Measurements from ENCODE around the gene SLC2A10.

DNA sequence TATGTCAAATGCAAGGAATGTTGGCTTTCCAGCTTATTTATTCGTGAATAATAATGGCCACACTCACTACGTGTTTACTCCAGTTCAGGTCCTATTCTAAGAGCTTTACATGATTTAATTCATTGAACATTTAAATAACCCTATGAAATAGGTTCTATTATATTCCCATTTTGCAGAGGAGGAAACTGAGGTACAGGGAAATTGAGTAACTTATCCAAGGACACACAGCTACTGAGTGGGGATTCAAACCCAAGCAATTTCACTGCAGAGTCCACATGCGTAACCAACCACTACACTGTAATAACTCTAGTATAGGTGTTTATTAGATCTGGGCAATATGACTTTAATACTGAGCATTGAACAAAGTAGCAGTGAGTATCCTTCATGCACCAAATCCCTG is 45.9 kb upstream of the SLC2A10 start:
- no peak for TF ChIP-seq POLR2A (IDR thresholded peaks at IDR 0.05)
- TF ChIP-seq, protein P1, sequence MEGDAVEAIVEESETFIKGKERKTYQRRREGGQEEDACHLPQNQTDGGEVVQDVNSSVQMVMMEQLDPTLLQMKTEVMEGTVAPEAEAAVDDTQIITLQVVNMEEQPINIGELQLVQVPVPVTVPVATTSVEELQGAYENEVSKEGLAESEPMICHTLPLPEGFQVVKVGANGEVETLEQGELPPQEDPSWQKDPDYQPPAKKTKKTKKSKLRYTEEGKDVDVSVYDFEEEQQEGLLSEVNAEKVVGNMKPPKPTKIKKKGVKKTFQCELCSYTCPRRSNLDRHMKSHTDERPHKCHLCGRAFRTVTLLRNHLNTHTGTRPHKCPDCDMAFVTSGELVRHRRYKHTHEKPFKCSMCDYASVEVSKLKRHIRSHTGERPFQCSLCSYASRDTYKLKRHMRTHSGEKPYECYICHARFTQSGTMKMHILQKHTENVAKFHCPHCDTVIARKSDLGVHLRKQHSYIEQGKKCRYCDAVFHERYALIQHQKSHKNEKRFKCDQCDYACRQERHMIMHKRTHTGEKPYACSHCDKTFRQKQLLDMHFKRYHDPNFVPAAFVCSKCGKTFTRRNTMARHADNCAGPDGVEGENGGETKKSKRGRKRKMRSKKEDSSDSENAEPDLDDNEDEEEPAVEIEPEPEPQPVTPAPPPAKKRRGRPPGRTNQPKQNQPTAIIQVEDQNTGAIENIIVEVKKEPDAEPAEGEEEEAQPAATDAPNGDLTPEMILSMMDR (IDR thresholded peaks at IDR 0.05): no peak

Data from tibial nerve (tissue), 3 donors.